Muscle of arm (tissue), 12 donors: Measurements from ENCODE around the gene AOAH. TPM values are rescaled to one million over a fixed set of nuclear protein-coding genes. Genes with fewer than 3 reads are reported as not detected.

ENCODE experiments used
- DNase-seq: peaks from one replicate; pipeline ENCODE4 v3.0.0-alpha.2; 2013
- polyA plus RNA-seq, 12 donors: library from polyadenylated mRNA; unstranded; fragments of 120-200 nt; gene quantifications; one replicate each; pipeline ENCODE4 v1.2.1, GENCODE V29; 2013; ENCODE audit not compliant: insufficient read length in 12 of 12

AOAH gene
- polyA plus RNA-seq, 12 donors = 2.4 to 11.4 (median 3.2) TPM; not detected in 2

GRCh38 chr7:36633377-36633776 lies 90.9 kb downstream of the AOAH start:
- DNase-seq = no peak

GRCh38 chr7:36630112-36630650 lies 94.1 kb downstream of the AOAH start:
- DNase-seq = no peak

GRCh38 chr7:36629351-36629750 lies 94.9 kb downstream of the AOAH start:
- no peak for DNase-seq

GRCh38 chr7:36627836-36628235 lies 96.5 kb downstream of the AOAH start:
- DNase-seq = no peak

- DNase-seq = no peak
Observed at GRCh38 chr7:36626111-36626510, 98.2 kb downstream of the AOAH start.

- no peak for DNase-seq
Observed at GRCh38 chr7:36625247-36625646, 99.0 kb downstream of the AOAH start.

- no peak for DNase-seq
Observed at GRCh38 chr7:36623247-36623646, 101.0 kb downstream of the AOAH start.

GRCh38 chr7:36621396-36621795 lies 102.9 kb downstream of the AOAH start:
- no peak for DNase-seq

GRCh38 chr7:36620166-36620708 lies 104.1 kb downstream of the AOAH start:
- no peak for DNase-seq

- no peak for DNase-seq
Observed at GRCh38 chr7:36617408-36617807, 106.9 kb downstream of the AOAH start.

GRCh38 chr7:36615852-36616540 lies 108.3 kb downstream of the AOAH start:
- no peak for DNase-seq

GRCh38 chr7:36614959-36615358 lies 109.3 kb downstream of the AOAH start:
- no peak for DNase-seq

- DNase-seq = no peak
Observed at GRCh38 chr7:36613031-36613614, 111.2 kb downstream of the AOAH start.

- DNase-seq = no peak
Observed at GRCh38 chr7:36611703-36612102, 112.6 kb downstream of the AOAH start.

GRCh38 chr7:36607721-36608095 lies 116.6 kb downstream of the AOAH start:
- DNase-seq = no peak

GRCh38 chr7:36606976-36607720 lies 117.1 kb downstream of the AOAH start:
- no peak for DNase-seq

- DNase-seq = no peak
Observed at GRCh38 chr7:36606153-36606975, 117.9 kb downstream of the AOAH start.

GRCh38 chr7:36605261-36606051 lies 118.8 kb downstream of the AOAH start:
- DNase-seq = no peak

GRCh38 chr7:36604806-36605205 lies 119.5 kb downstream of the AOAH start:
- no peak for DNase-seq
